ENCODE data around the gene COL4A5.

The COL4A5 gene

GRCh38 chrX:108734426-108734825, 294.8 kb downstream of the COL4A5 start:
- no peaks in the 10 kb centered on the region for H3K27me3 ChIP-seq (ENCODE audit: insufficient read depth, low read length)
- no peak overlapping the region for H3K27ac ChIP-seq (ENCODE audit: low read depth, low read length, poor library complexity, severe bottlenecking)
- no peaks in the 10 kb centered on the region for H3K36me3 ChIP-seq (ENCODE audit: insufficient read depth, low read length)
- H4K20me1 ChIP-seq (ENCODE audit: insufficient read depth, low read length) = no peaks in the 10 kb centered on the region
- no peaks in the 10 kb centered on the region for H3K9me3 ChIP-seq (ENCODE audit: low read length)
- H3F3A ChIP-seq (ENCODE audit: insufficient read depth, low read length) = no peaks in the 10 kb centered on the region
- H3K4me2 ChIP-seq (ENCODE audit: low read length) = no peak overlapping the region
- no peaks in the 10 kb centered on the region for H3K79me2 ChIP-seq (ENCODE audit: insufficient read depth, low read length)
- no peak overlapping the region for H2AFZ ChIP-seq (ENCODE audit: low read length)
- no peaks in the 10 kb centered on the region for H3K4me1 ChIP-seq (ENCODE audit: insufficient read depth, low read length, severe bottlenecking)
- no peak for TF ChIP-seq CTCF (IDR thresholded peaks at IDR 0.05; ENCODE audit: low read length)
- TF ChIP-seq EZH2 (IDR thresholded peaks at IDR 0.05; ENCODE audit: borderline replicate concordance, low read length) = no peak
- H3K4me3 ChIP-seq (ENCODE audit: low read depth, low read length, poor library complexity, severe bottlenecking) = no peak overlapping the region
- H3K9ac ChIP-seq (ENCODE audit: low read length) = no peak overlapping the region
- no peaks in the 10 kb centered on the region for H3K9me2 ChIP-seq (ENCODE audit: low read depth, low read length)

- TF ChIP-seq CTCF (IDR thresholded peaks at IDR 0.05; ENCODE audit: low read length) = no peak
- TF ChIP-seq EZH2 (IDR thresholded peaks at IDR 0.05; ENCODE audit: borderline replicate concordance, low read length) = no peak
- Histone ChIP-seq H3K4me1 (ENCODE audit: insufficient read depth, low read length, severe bottlenecking) (no peaks in the 10 kb centered on the region), H3K27ac (ENCODE audit: low read depth, low read length, poor library complexity, severe bottlenecking) (no peak overlapping the region), H3K4me3 (ENCODE audit: low read depth, low read length, poor library complexity, severe bottlenecking) (no peak overlapping the region), H3K4me2 (ENCODE audit: low read length) (no peak overlapping the region), H3F3A (ENCODE audit: insufficient read depth, low read length) (no peaks in the 10 kb centered on the region), H2AFZ (ENCODE audit: low read length) (no peak overlapping the region), H3K36me3 (ENCODE audit: insufficient read depth, low read length) (no peaks in the 10 kb centered on the region), H3K9me3 (ENCODE audit: low read length) (no peaks in the 10 kb centered on the region), H3K9me2 (ENCODE audit: low read depth, low read length) (no peaks in the 10 kb centered on the region), H3K9ac (ENCODE audit: low read length) (no peak overlapping the region), H4K20me1 (ENCODE audit: insufficient read depth, low read length) (no peaks in the 10 kb centered on the region), H3K27me3 (ENCODE audit: insufficient read depth, low read length) (no peaks in the 10 kb centered on the region), H3K79me2 (ENCODE audit: insufficient read depth, low read length) (no peaks in the 10 kb centered on the region)
These were observed 295.5 kb downstream of the COL4A5 start for GRCh38 chrX:108735091-108735678.

GRCh38 chrX:108735679-108736508, 296.3 kb downstream of the COL4A5 start:
- no peaks in the 10 kb centered on the region for H3F3A ChIP-seq (ENCODE audit: insufficient read depth, low read length)
- no peak overlapping the region for H3K27ac ChIP-seq (ENCODE audit: low read depth, low read length, poor library complexity, severe bottlenecking)
- H3K9me2 ChIP-seq (ENCODE audit: low read depth, low read length) = no peaks in the 10 kb centered on the region
- H3K4me2 ChIP-seq (ENCODE audit: low read length) = no peak overlapping the region
- H3K9ac ChIP-seq (ENCODE audit: low read length) = no peak overlapping the region
- H4K20me1 ChIP-seq (ENCODE audit: insufficient read depth, low read length) = no peaks in the 10 kb centered on the region
- H2AFZ ChIP-seq (ENCODE audit: low read length) = no peak overlapping the region
- H3K79me2 ChIP-seq (ENCODE audit: insufficient read depth, low read length) = no peaks in the 10 kb centered on the region
- H3K9me3 ChIP-seq (ENCODE audit: low read length) = no peaks in the 10 kb centered on the region
- H3K4me3 ChIP-seq (ENCODE audit: low read depth, low read length, poor library complexity, severe bottlenecking) = no peak overlapping the region
- H3K4me1 ChIP-seq (ENCODE audit: insufficient read depth, low read length, severe bottlenecking) = no peaks in the 10 kb centered on the region
- TF ChIP-seq CTCF (IDR thresholded peaks at IDR 0.05; ENCODE audit: low read length) = no peak
- no peak for TF ChIP-seq EZH2 (IDR thresholded peaks at IDR 0.05; ENCODE audit: borderline replicate concordance, low read length)
- no peaks in the 10 kb centered on the region for H3K36me3 ChIP-seq (ENCODE audit: insufficient read depth, low read length)
- H3K27me3 ChIP-seq (ENCODE audit: insufficient read depth, low read length) = no peaks in the 10 kb centered on the region
